H9 (cell line): ENCODE data around the gene COX10. TPM values are rescaled to one million over a fixed set of nuclear protein-coding genes. Genes with fewer than 3 reads are reported as not detected.

Source experiments
- DNase-seq: peaks from one replicate; pipeline ENCODE4 v3.0.0-alpha.2; 2017
- H2AFZ ChIP-seq: one replicate; pipeline ENCODE4 v1.6.1; 2013; ENCODE audit warnings: mild to moderate bottlenecking, low read length, control low read depth, moderate library complexity
- H2AK5ac ChIP-seq: 2 replicates; pipeline ENCODE4 v1.6.1; 2013; ENCODE audit warnings: low read length, control low read depth, mixed read lengths; ENCODE audit not compliant: insufficient read length
- H2BK120ac ChIP-seq: one replicate; pipeline ENCODE4 v1.6.1; 2013; ENCODE audit warnings: low read depth, mild to moderate bottlenecking, low read length, control low read depth, inconsistent platforms; ENCODE audit not compliant: poor library complexity, severe bottlenecking
- H2BK12ac ChIP-seq: 2 replicates; pipeline ENCODE4 v1.6.1; 2013; ENCODE audit warnings: low read length, control low read depth, mixed read lengths, low read depth; ENCODE audit not compliant: insufficient read length
- H2BK15ac ChIP-seq: 2 replicates; pipeline ENCODE4 v1.6.1; 2013; ENCODE audit warnings: low read depth, low read length, control low read depth
- H2BK20ac ChIP-seq: one replicate; pipeline ENCODE4 v1.6.1; 2013; ENCODE audit warnings: low read depth, mild to moderate bottlenecking, low read length, control low read depth, inconsistent platforms; ENCODE audit not compliant: poor library complexity, severe bottlenecking
- H2BK5ac ChIP-seq: 2 replicates; pipeline ENCODE4 v1.6.1; 2013; ENCODE audit warnings: low read length, control low read depth, mixed read lengths; ENCODE audit not compliant: insufficient read length
- H3K14ac ChIP-seq: 2 replicates; pipeline ENCODE4 v1.6.1; 2013; ENCODE audit warnings: low read length, control low read depth; ENCODE audit not compliant: insufficient read depth
- H3K18ac ChIP-seq: 2 replicates; pipeline ENCODE4 v1.6.1; 2013; ENCODE audit warnings: low read depth, mild to moderate bottlenecking, mixed read lengths, low read length, control low read depth; ENCODE audit not compliant: insufficient read length
- H3K23ac ChIP-seq: 2 replicates; pipeline ENCODE4 v1.6.1; 2013; ENCODE audit warnings: low read length, control low read depth, mixed read lengths, low read depth; ENCODE audit not compliant: insufficient read length
- H3K23me2 ChIP-seq: 2 replicates; pipeline ENCODE4 v1.6.1; 2013; ENCODE audit warnings: low read depth, mild to moderate bottlenecking, mixed read lengths, low read length, control low read depth; ENCODE audit not compliant: insufficient read length, poor library complexity, severe bottlenecking
- H3K27ac ChIP-seq: 2 replicates; pipeline ENCODE4 v1.5.1; 2013; ENCODE audit warnings: low read length, control low read depth, mixed read lengths, low read depth; ENCODE audit not compliant: insufficient read length
- H3K27me3 ChIP-seq: 2 replicates; pipeline ENCODE4 v1.6.1; 2013; ENCODE audit warnings: low read length, control low read depth, inconsistent platforms; ENCODE audit not compliant: insufficient read depth
- H3K4ac ChIP-seq: 2 replicates; pipeline ENCODE4 v1.6.1; 2013; ENCODE audit warnings: low read depth, mild to moderate bottlenecking, control low read depth, inconsistent platforms, low read length, moderate library complexity
- H3K4me1 ChIP-seq: 2 replicates; pipeline ENCODE4 v1.6.1; 2013; ENCODE audit warnings: low read length, control low read depth, inconsistent platforms; ENCODE audit not compliant: insufficient read depth
- H3K4me2 ChIP-seq: 2 replicates; pipeline ENCODE4 v1.6.1; 2013; ENCODE audit warnings: low read length, control low read depth, mixed read lengths; ENCODE audit not compliant: insufficient read length, insufficient read depth
- H3K56ac ChIP-seq: 2 replicates; pipeline ENCODE4 v1.6.1; 2013; ENCODE audit warnings: low read depth, mild to moderate bottlenecking, mixed read lengths, low read length, control low read depth; ENCODE audit not compliant: insufficient read length
- H3K79me1 ChIP-seq: 2 replicates; pipeline ENCODE4 v1.6.1; 2013; ENCODE audit warnings: low read depth, mild to moderate bottlenecking, moderate library complexity, low read length, control low read depth, inconsistent platforms; ENCODE audit not compliant: insufficient read depth, poor library complexity, severe bottlenecking
- H3K79me2 ChIP-seq: 2 replicates; pipeline ENCODE4 v1.6.1; 2013; ENCODE audit warnings: low read length, control low read depth, inconsistent platforms; ENCODE audit not compliant: insufficient read depth
- H3K9ac ChIP-seq: 2 replicates; pipeline ENCODE4 v1.6.1; 2013; ENCODE audit warnings: low read length, control low read depth, mixed read lengths; ENCODE audit not compliant: insufficient read length; ENCODE audit errors: extremely low read depth
- H3K9me3 ChIP-seq: one replicate; pipeline ENCODE4 v1.6.1; 2013; ENCODE audit warnings: low read depth, low read length, inconsistent platforms; ENCODE audit not compliant: control insufficient read depth
- H3T11ph ChIP-seq: one replicate; pipeline ENCODE4 v1.6.1; 2013; ENCODE audit warnings: mild to moderate bottlenecking, low read length, control low read depth, inconsistent platforms
- H4K20me1 ChIP-seq: one replicate; pipeline ENCODE4 v1.6.1; 2013; ENCODE audit not compliant: control insufficient read depth, insufficient read length, insufficient read depth
- H4K5ac ChIP-seq: 2 replicates; pipeline ENCODE4 v1.6.1; 2013; ENCODE audit warnings: low read depth, mild to moderate bottlenecking, mixed read lengths, low read length, control low read depth; ENCODE audit not compliant: insufficient read length
- H4K8ac ChIP-seq: replicated peaks from 2 replicates; pipeline ENCODE4 v1.6.1; 2013; ENCODE audit warnings: low read length, control low read depth, mixed read lengths, low read depth; ENCODE audit not compliant: insufficient read length
- H4K91ac ChIP-seq: 2 replicates; pipeline ENCODE4 v1.6.1; 2013; ENCODE audit warnings: low read depth, mild to moderate bottlenecking, moderate library complexity, mixed read lengths, low read length, control low read depth; ENCODE audit not compliant: insufficient read length
- H3K27ac Mint-ChIP-seq, 3 experiments: 2 replicates in 2 of 3; 3 replicates in 1 of 3; pipeline ENCODE4 v1.8.0; 2020 to 2021; ENCODE audit warnings: mixed read lengths in 3 of 3, mild to moderate bottlenecking in 1 of 3, moderate library complexity in 1 of 3
- H3K27me3 Mint-ChIP-seq: 2 replicates; pipeline ENCODE4 v1.8.0; 2021; ENCODE audit warnings: low read depth, mild to moderate bottlenecking, moderate library complexity, mixed read lengths
- H3K36me3 Mint-ChIP-seq, 3 experiments: 2 replicates in 2 of 3; 3 replicates in 1 of 3; pipeline ENCODE4 v1.8.0; 2020 to 2021; ENCODE audit warnings: low read depth in 3 of 3, mixed read lengths in 3 of 3; ENCODE audit not compliant: insufficient read depth in 1 of 3
- H3K4me1 Mint-ChIP-seq, 2 experiments: 2 replicates each; pipeline ENCODE4 v1.8.0; 2020; ENCODE audit warnings: mixed read lengths in 2 of 2
- H3K4me3 Mint-ChIP-seq, 2 experiments: 2 replicates in 1 of 2; 3 replicates in 1 of 2; pipeline ENCODE4 v1.8.0; 2020 to 2021; ENCODE audit warnings: mild to moderate bottlenecking in 2 of 2, mixed read lengths in 2 of 2, moderate library complexity in 1 of 2
- H3K9me3 Mint-ChIP-seq, 2 experiments: 2 replicates in 1 of 2; 3 replicates in 1 of 2; pipeline ENCODE4 v1.8.0; 2020; ENCODE audit warnings: mild to moderate bottlenecking in 2 of 2, mixed read lengths in 2 of 2, moderate library complexity in 1 of 2
- WGBS: extraction: QIAGEN DNeasy Blood & Tissue Kit; methylation state at CpG from one replicate; pipeline ENCODE4 v1.1.7; 2013; ENCODE audit warnings: missing lambda C conversion rate, low lambda C conversion rate, mixed read lengths; ENCODE audit not compliant: insufficient read length; ENCODE audit errors: extremely low coverage; 5-methylcytosine and 5-hydroxymethylcytosine counted together
- total RNA-seq: library from RNA; stranded (reverse); gene quantifications from 2 replicates; pipeline ENCODE4 v1.2.1, GENCODE V29; 2021
- TF ChIP-seq, protein P1 (sequence below): fragments of 200-600 bp; sonication (generic); conservative IDR thresholded peaks from 3 replicates; pipeline ENCODE4 v1.8.0; 2021; ENCODE audit warnings: antibody characterized with exemption, mild to moderate bottlenecking

The COX10 gene
- total RNA-seq, 1 experiment from 2014 or later, result 20.6 TPM

DNA sequence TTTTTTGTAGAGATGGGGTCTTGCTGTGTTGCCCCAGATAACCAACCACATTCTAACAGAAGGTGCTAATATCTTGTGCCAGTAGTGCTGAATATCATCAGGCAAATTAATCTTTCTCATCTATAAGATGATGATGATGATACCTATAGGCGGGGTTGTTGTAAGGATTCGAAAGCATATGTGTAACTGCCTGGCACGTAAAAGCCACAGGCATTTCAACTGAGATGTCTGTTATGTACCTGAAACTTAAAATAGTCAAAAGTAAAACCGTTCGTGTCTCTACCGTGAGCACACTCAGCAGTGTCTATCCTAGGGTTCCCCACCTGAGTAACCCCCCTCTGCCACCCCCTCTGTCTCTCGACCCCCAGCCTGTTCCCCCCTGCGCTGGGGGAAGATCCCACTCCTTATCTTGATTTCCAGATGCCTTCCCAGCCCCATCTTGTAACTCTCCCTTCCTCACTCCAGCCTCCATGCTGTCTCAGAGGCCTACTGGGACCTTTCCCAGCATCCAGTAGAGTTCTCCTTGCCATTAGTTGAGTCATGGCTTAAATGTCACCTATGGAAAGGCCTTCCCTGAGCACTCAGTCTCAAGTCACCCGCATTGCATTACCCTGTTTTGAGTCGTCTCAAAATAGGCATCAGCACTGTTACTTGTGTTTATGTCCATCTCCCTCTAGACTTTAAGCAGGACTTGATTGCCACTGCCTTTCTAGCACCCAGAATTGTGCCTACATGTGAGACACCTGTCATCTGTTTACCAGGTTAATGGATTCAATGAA lies 133.3 kb downstream of the COX10 start:
- Mint-ChIP-seq H3K36me3 (peaks cover 0 to 5% (median 4%) of the 10 kb centered on the region in 3 experiments; a peak in 5 of 7 replicates), H3K9me3 (no peaks in the 10 kb centered on the region; a peak in 1 of 5 replicates), H3K27ac (peak overlapping the region in 1 of 3 experiments; percentile 83; a peak in 2 of 7 replicates), H3K4me1 (peaks cover 9 to 18% of the 10 kb centered on the region in 2 experiments), H3K27me3 (no peaks in the 10 kb centered on the region), H3K4me3 (no peak overlapping the region)
- no peak overlapping the region for H4K91ac ChIP-seq
- H3K27ac ChIP-seq, result no peak overlapping the region
- DNase-seq, result no peak
- no peaks in the 10 kb centered on the region for H3K23me2 ChIP-seq
- H3K9me3 ChIP-seq, result no peaks in the 10 kb centered on the region
- no peaks in the 10 kb centered on the region for H3K27me3 ChIP-seq
- no peaks in the 10 kb centered on the region for H3K79me2 ChIP-seq
- H2AK5ac ChIP-seq, result no peak overlapping the region
- H3K79me1 ChIP-seq, result no peaks in the 10 kb centered on the region
- no peak overlapping the region for H2BK5ac ChIP-seq
- no peak overlapping the region for H3T11ph ChIP-seq
- H2BK20ac ChIP-seq, result no peak overlapping the region
- no CpG with 5 or more reads among the region's 10 CpGs for WGBS
- TF ChIP-seq, protein P1, sequence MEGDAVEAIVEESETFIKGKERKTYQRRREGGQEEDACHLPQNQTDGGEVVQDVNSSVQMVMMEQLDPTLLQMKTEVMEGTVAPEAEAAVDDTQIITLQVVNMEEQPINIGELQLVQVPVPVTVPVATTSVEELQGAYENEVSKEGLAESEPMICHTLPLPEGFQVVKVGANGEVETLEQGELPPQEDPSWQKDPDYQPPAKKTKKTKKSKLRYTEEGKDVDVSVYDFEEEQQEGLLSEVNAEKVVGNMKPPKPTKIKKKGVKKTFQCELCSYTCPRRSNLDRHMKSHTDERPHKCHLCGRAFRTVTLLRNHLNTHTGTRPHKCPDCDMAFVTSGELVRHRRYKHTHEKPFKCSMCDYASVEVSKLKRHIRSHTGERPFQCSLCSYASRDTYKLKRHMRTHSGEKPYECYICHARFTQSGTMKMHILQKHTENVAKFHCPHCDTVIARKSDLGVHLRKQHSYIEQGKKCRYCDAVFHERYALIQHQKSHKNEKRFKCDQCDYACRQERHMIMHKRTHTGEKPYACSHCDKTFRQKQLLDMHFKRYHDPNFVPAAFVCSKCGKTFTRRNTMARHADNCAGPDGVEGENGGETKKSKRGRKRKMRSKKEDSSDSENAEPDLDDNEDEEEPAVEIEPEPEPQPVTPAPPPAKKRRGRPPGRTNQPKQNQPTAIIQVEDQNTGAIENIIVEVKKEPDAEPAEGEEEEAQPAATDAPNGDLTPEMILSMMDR, result no peak
- H3K9ac ChIP-seq, result no peak overlapping the region
- no peak overlapping the region for H3K4me2 ChIP-seq
- no peak overlapping the region for H2BK120ac ChIP-seq
- no peak overlapping the region for H3K23ac ChIP-seq
- H2AFZ ChIP-seq, result no peak overlapping the region
- no peak overlapping the region for H2BK15ac ChIP-seq
- H3K56ac ChIP-seq, result no peak overlapping the region
- H4K5ac ChIP-seq, result no peak overlapping the region
- H3K4me1 ChIP-seq, result no peaks in the 10 kb centered on the region
- H4K20me1 ChIP-seq, result no peaks in the 10 kb centered on the region
- H3K4ac ChIP-seq, result no peak overlapping the region
- no peak overlapping the region for H4K8ac ChIP-seq
- no peak overlapping the region for H3K18ac ChIP-seq
- H3K14ac ChIP-seq, result no peak overlapping the region
- no peak overlapping the region for H2BK12ac ChIP-seq
